Femur (tissue), 1 donor: ENCODE results near the gene SERPINA4.
A peak's percentile ranks its signal among the peaks of the same experiment; 100 is the strongest.

ENCODE experiments used
- DNase-seq: peaks from one replicate; pipeline ENCODE4 v3.0.0-alpha.2; 2017

Gene SERPINA4, protein sequence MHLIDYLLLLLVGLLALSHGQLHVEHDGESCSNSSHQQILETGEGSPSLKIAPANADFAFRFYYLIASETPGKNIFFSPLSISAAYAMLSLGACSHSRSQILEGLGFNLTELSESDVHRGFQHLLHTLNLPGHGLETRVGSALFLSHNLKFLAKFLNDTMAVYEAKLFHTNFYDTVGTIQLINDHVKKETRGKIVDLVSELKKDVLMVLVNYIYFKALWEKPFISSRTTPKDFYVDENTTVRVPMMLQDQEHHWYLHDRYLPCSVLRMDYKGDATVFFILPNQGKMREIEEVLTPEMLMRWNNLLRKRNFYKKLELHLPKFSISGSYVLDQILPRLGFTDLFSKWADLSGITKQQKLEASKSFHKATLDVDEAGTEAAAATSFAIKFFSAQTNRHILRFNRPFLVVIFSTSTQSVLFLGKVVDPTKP

DNA sequence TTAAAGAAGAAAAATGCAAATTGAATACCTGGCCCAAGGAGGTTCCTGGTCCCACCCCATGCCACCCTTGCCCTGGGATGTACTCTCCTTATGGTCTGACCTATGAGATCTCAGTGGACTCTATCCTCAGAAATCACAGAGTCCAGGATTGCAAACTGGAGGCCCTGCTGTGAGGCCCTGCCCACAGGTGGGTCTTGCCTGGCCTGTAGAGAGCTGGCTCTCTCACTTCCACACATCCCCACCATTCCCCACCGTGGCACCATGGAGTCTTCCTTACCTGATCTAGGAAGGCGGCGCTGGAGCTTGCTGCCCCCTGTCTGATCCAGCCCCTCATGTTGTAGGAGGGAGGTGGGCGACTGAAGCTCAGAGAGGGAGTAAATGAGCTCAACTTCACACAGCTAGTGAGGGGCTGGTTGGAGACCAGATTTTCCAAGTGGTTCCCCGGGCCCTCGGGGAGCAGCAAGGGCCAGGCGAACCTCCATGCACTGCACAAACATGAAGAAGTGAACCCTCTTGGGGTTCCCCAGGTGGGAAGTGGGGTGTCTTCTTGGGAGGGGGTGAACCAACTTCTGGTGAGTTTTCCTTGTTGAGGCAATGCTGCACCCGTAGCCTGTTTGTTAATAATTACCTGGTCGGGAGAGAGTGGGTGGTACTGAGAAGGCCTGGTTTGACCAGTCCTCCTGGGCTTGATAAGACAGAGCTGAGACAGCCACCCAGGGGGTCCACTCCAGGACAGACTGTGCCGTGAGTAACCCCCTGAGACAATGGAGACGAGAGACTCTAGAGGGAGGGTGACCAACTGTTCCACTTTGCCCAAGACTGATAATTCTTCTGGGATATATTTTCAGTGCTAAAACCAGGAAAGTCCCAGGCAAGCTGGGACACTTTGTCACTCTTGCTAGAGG lies at the start of gene SERPINA4:
Gene SERPINA4, plus strand, starts transcription at position 692 of the 905 bp plus-strand sequence. CDS start 2,041 bp downstream, outside the sequence.
- peak; percentile 5 for DNase-seq

GRCh38 chr14:94514351-94514750 lies 46.9 kb upstream of the SERPINA4 start:
- no peak for DNase-seq

DNA sequence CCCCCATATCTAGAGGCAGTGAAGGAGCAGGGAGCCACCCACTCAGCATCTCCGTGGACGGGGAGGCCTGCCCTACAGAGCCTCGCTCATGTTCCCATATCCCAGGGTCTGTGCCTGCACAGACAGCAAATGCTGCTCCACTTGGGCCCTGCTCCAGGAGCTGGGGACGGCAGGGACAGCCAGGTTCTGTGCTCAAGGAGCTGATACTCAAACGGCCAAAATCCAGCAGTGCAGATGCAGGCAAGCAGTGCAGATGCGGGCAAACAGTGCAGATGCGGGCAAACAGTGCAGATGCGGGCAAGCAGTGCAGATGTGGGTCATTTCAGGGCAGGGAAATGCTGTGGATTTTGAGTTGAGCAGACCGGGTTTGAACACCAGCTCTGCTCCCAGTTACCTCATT lies 45.8 kb upstream of the SERPINA4 start:
- no peak for DNase-seq

DNA sequence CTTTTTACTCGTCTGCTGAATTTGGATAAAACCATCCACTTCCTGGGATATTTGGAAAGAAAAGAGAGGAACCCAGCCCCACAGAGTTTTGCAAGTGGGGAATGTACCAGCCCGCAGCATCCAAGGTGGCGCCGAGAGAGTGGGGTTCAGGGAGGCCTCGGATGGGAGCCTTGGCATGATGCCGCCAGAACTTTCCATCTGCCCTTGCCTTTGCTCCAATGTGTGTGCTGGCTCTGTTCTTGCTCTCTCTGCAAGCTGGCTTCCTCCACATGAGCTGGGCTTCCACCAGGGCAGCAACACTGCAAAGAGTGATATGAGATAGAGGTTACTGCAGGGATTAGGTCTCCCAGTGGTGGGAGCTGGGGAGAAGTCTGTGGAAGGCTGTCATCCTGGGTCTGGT lies 45.4 kb upstream of the SERPINA4 start:
- no peak for DNase-seq

GRCh38 chr14:94517248-94517640 lies 44.0 kb upstream of the SERPINA4 start:
- no peak for DNase-seq

GRCh38 chr14:94517641-94518257 lies 43.5 kb upstream of the SERPINA4 start:
- DNase-seq: no peak

DNA sequence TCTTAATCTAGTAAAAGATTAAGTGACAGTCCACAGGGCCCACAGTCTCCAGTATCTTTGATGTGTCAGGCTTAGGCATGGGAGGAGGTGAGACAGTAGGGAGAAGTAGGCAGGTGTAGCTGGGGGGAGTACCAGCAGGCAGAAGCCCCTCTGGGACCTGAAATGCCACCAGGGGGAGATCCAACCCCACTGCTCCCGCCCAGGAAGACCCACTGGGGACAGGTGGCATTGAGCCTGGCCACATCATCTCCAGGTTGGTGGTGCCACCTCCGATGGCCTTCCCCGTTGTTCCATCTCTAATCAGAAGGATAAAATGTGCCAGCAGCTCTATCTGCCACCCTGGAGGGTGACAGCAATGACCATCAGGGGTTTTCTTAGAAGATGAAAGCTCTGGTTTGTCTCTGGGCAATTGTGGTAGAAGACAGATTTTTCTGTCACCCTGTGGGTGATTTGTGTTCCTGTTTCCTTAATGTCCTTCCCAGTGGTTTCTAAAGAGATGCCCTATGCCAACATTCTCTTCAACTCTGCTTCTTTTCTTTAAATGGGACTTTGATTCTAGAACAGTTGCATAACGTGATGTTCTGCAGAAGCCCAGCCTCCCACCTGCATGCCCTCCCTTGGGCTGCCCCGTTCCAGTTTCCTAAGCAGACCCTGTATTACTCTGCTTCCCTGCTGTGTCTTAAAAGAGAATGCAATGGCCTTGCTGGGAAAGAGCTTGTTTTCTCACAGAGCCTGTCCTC lies 39.7 kb upstream of the SERPINA4 start:
- DNase-seq: no peak

DNA sequence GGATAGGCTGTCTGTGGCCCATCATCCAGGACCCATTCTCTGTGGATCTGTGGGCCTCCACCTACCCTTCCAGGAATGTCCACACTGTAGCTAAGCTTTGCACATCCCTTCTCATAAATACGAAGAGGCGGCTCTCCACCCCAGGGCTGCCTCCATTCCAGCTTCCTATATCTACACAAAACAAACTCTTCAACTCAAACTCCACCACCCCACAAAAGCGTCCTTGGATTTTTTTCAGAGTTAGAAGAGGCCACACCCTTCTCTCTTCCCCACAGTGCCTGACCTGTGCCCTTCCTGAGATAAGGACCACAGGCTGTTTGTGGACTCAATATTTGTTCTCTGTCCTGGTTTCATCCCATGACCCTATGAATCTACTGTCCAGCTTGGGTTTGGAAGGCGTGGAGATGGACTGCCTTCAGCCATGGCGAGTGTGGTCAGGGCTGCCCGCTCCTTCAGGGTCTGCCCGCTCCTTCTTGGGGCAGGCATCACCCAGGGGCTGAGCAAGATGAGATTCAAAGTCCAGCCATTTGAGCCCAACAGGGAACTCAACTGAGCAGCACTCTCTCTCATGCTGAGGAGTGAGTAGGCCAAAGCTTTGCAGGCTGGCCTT lies 39.0 kb upstream of the SERPINA4 start:
- DNase-seq: no peak

DNA sequence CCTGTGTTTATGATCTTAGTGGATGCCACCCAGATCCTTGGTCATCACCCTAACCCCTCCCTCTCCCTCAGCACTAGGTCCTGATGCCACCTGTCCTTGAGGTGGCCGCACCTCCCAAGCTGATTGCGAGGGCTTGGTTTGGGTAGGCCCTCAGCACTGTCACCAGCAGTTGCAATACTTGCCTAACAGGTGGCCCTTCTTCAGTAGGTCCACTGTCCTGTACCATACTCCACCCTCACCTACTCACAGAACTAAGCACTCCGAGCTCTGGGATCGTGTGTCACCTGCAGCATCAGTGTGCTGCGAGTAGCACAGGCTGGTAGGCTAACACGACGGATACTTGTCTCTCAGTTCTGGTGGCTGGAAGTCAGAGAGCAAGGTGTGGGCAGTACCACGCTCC lies 38.0 kb upstream of the SERPINA4 start:
- DNase-seq: no peak

DNA sequence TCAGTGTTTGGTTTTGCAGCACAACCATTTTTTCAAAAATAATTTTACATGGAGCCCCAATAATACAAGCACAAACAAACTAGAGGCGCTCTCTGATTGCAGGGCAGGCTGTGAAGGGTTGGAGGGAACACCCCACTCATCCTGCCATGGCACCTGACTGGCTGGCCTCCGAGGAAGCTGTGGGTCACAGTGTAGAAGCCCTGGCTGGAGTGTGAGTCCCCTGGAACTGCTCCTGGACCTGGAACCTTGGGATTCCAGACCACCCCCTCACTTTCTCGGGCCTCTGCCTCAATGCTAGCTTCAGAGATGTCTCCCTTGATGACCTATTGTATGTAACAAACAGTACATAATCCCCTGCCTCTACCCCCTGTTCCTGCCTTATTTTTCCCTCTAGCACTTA lies 37.1 kb upstream of the SERPINA4 start:
- DNase-seq: no peak

- DNase-seq: no peak
Observed at GRCh38 chr14:94531187-94531586, 30.1 kb upstream of the SERPINA4 start.

GRCh38 chr14:94532447-94532846 lies 28.8 kb upstream of the SERPINA4 start:
- no peak for DNase-seq

DNA sequence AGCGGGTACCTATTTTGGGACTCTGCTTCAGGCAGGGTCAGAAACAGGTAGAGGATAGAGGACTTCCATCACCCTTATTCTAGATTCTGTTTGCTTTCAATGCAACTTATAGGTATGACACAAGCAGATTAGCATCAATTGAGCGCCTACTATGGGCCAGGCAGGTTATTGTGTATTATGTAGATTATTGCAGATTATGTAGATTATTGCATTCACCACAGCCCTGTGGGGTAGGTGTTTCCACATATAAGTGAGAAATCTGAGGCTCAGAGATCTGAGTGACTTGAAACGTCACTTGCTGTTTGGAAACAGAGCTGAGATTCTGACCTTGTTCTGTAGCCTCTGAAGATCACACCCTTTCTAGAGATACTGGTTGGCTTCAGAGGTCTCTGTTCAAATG lies 25.7 kb upstream of the SERPINA4 start:
- no peak for DNase-seq

DNA sequence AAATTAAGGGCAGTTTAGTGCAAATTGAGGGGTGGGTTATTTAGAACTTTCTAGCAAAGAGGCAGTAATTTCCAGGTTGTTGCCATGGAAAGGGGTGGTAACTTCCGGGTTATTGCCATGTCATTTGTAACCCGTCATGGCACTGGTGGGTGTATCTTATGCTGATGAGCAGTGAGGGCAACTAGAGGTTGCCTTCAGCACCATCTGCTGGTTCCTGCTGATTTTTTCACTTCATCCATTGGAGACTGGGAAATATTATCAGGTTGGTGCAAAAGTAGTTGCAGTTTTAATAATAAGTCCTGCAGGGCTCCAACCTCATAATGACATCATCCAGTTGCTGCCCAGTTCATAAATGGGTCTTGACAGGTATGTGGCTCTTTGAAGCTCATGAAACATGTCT lies 24.4 kb upstream of the SERPINA4 start:
- no peak for DNase-seq

GRCh38 chr14:94538070-94538740 lies 23.0 kb upstream of the SERPINA4 start:
- DNase-seq: no peak

GRCh38 chr14:94539181-94539580 lies 22.1 kb upstream of the SERPINA4 start:
- no peak for DNase-seq

- no peak for DNase-seq
Observed at GRCh38 chr14:94540031-94540794, 21.0 kb upstream of the SERPINA4 start.

- DNase-seq: no peak
Observed at GRCh38 chr14:94541234-94541975, 19.8 kb upstream of the SERPINA4 start.

GRCh38 chr14:94542111-94542810 lies 19.0 kb upstream of the SERPINA4 start:
- no peak for DNase-seq
